ENCODE measurements around the gene MS4A10.

DNA sequence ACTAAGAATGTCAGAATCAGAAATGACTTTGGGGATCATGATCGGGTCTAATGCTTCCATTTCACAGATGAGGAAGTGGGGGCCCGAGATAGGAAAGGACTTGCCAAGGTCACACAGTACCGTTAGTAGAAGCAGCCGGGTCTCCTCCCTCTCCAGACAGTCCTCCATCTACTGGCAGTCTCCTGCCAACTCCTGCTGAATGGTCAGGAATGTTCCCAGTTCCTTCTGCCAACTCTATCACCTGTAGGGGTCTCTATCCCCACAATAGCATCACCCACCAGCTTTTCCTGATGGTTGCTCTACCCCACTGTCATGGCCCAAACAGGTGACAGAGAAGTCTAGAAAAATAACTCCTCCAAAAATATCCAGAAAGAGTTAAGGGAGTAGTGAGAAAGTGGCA lies 32.9 kb downstream of the MS4A10 start:
- TF ChIP-seq CTCF (IDR thresholded peaks at IDR 0.05) (no peak), POLR2A (IDR thresholded peaks at IDR 0.05) (no peak), EP300 (IDR thresholded peaks at IDR 0.05) (no peak)
